Lower leg skin (tissue), 3 donors: ENCODE measurements around the gene SLC36A3.

Source experiments
- POLR2A ChIP-seq, 2 donors: fragments of 450-650 bp; IDR thresholded peaks; one replicate each; pipeline ENCODE4 v1.6.1; 2016 to 2017; ENCODE audit warnings: antibody characterized with exemption in 2 of 2, mild to moderate bottlenecking in 1 of 2, moderate library complexity in 1 of 2
- TF ChIP-seq, protein P1 (sequence below), 3 donors: fragments of 450-650 bp; IDR thresholded peaks; one replicate each; pipeline ENCODE4 v1.5.1; 2016; ENCODE audit warnings: antibody characterized with exemption in 3 of 3, mild to moderate bottlenecking in 3 of 3, moderate library complexity in 2 of 3

DNA sequence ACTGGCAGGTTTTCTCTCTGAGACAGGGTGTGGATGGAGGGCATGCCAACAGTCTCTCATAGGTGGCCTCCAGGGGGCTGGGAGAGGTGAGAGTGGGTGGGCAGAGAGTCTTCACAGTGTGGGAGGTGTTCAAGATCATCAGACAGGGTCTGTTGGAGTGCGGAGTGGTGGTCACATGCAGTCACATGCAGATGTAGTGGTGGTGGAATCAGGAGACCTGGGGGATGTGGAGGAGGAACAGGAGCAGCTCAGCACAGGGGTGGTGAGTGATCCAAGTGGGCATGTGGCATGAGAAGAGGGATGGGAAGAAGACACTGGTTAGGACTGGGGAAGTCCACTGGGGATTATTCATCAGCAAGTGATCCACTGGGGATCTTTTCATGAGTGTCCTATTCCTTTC, 44.8 kb downstream of the SLC36A3 start:
- no peak for TF ChIP-seq POLR2A (IDR thresholded peaks at IDR 0.05)
- TF ChIP-seq, protein P1, sequence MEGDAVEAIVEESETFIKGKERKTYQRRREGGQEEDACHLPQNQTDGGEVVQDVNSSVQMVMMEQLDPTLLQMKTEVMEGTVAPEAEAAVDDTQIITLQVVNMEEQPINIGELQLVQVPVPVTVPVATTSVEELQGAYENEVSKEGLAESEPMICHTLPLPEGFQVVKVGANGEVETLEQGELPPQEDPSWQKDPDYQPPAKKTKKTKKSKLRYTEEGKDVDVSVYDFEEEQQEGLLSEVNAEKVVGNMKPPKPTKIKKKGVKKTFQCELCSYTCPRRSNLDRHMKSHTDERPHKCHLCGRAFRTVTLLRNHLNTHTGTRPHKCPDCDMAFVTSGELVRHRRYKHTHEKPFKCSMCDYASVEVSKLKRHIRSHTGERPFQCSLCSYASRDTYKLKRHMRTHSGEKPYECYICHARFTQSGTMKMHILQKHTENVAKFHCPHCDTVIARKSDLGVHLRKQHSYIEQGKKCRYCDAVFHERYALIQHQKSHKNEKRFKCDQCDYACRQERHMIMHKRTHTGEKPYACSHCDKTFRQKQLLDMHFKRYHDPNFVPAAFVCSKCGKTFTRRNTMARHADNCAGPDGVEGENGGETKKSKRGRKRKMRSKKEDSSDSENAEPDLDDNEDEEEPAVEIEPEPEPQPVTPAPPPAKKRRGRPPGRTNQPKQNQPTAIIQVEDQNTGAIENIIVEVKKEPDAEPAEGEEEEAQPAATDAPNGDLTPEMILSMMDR (IDR thresholded peaks at IDR 0.05): no peak
